Suppressor macrophage treated with lipopolysaccharide for 4 hours (primary cell): Measurements from ENCODE around the gene NOS3.

Source experiments
- DNase-seq: peaks from one replicate; pipeline ENCODE4 v3.0.0-alpha.2; 2020

The NOS3 gene

DNA sequence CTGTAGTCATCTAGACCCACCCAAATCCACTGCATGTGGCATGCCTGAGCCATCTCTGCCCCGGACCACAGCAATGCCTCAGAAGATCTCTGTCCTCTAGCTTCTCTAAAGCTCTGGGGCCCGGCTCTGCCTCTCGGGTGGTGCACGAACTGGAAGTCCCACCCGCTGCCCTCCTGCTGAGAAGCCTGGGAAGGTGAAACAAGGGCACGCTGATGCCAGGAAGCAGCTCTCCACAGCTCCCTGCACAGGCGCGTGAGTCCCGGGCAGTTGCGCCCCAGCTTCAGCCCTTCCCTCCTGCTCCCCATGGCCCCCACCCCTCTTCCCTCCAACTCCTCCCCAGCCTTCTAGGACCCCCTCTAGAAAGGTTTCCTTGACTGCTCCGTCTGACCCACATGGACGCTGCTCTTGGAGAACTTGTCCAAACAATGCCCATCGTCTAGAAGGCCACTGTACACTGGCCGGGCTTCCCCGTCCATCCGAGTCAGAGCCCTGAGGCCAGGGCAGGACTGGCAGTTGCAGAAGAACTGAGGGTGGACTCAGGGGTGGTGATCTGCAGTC lies 25.5 kb upstream of the NOS3 start:
- DNase-seq = no peak

GRCh38 chr7:150966002-150966401 lies 24.8 kb upstream of the NOS3 start:
- DNase-seq = no peak

- DNase-seq = no peak
Observed at GRCh38 chr7:150967349-150967748, 23.5 kb upstream of the NOS3 start.

DNA sequence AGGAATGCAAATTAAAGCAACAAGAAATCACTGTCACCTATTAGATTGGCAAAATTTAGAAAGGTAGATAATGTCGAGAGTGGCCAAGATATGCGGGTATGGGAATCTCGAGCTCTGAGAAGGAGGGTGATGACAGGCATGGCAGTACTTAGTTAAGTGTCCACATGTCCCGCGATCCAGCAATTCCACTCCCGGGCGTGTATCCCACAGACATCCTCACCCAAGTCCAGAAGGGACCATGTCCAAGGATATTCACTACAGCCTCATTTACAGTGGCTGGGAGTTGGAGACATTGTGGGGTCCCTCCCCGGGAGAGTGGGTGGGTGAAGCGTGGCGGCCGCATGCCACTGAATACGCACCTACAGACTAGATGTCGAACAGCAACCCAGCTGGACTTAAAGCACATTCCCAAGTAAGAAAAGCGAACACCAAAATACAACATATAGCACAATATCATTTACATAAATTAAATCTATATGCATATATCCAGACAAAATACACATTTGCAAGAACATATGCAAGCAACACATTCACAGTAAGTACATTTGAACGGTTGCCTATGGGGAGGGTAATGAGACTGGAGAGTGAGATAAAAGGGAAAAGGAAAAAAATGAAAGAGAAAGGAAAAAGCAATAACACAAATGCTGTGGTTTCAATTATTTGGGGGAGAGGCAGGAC lies 22.6 kb upstream of the NOS3 start:
- DNase-seq = no peak

DNA sequence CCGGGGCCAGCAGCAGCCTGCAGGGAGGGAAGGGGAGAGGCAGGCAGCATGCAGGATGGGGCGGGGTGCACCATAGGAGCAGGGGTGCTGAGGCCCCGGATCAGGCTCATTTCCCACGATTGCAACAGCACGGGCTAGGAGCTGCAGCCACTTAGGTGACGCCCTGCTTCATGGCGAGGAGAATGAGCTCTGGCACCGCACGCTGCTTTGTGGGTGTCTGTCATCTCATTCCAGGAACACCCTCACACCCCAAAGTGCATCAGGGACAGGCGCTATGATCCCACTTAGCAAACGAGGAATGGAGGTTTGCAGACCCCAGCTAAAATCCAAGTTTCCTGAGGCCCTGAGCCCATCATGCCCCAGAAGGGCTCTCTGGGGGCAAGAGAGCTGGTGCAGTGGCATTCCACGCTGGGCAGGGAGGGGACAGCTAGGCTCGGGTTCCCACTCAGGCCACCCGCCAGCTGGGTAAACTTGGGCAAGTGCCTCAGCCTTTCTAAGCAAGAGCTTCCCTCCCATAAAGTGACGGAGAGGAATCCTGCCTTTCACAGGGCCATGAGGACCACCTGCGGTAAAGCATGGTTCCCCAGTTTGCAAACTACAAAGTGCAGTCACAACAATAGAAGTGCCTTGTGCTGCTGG lies 22.0 kb upstream of the NOS3 start:
- no peak for DNase-seq

DNA sequence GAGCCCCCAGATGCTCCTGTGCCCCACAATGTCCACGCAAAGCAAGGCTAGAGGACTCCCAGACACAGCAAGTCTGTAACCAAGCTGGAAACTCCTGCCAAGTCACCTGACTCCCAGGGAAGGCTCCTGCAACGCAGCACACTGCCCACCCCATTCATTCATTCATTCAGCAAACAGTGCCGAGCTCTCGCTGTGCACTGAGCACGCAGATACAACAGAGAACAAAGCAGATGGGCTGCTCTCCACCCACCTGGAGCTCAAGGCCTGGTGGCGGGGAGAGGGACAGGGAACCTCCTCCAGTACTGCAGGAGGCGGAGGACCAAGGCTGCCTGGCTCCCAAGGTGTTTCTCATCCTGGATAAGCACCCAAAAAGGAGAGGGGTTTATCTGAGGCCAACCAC lies 21.3 kb upstream of the NOS3 start:
- no peak for DNase-seq

- no peak for DNase-seq
Observed at GRCh38 chr7:150970424-150970823, 20.4 kb upstream of the NOS3 start.

DNA sequence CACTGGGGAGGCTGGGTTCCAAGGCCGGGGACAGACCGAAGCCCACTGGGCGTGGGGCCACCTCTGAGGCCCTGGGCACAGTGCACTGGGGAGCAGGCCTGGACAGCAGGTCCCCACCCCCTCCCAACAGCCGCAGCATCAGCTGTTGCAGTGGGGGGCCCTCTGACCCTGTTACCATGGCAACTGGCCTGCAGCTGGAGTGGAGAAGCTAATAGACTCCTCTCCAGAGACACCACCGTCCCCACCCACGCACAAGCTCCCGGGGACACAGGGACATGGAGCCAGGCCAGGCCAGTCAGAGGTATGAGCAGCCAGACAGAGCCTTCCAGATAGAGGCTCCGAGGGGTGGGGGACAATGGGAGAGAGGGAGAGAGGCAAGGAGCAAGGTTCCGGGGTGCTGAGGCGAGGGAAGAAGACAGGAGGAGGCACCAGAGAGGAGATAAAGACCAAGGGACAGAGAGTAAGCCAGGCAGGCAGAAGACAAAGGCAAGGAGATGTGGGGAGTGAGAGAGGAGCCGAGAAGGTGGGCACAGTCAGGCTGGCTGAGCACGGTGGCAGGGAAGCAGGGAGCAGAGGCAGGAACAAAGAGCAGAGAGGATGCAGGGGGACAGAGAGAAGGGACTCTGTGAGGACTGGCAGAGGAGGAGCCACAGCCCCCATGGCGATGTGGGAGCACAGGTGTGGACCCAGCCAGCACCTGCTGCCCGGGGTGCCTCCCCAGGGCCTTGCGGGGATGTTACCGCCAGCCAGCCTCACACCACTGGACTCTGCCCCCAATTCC lies 19.4 kb upstream of the NOS3 start:
- DNase-seq = no peak

GRCh38 chr7:150972023-150972468 lies 18.8 kb upstream of the NOS3 start:
- no peak for DNase-seq

DNA sequence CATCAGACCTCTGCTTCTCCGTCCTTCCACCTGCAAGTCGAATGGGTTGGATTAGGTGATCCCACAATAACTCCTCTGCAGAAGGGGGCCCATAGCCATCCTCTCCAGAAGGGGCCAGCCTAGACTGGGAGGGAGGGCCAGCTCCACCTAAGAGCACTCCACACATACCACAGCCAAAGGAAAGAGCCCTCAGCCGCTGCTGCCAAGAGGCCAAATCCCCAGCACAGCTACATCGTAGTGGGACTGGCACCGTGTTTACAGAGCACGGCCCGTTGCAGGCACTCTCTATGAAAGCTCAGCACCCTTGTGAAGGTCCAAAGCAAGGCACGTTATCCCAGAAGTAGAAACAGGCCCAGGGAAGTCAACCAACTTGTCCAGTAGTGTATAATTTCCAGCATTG lies 18.1 kb upstream of the NOS3 start:
- no peak for DNase-seq

DNA sequence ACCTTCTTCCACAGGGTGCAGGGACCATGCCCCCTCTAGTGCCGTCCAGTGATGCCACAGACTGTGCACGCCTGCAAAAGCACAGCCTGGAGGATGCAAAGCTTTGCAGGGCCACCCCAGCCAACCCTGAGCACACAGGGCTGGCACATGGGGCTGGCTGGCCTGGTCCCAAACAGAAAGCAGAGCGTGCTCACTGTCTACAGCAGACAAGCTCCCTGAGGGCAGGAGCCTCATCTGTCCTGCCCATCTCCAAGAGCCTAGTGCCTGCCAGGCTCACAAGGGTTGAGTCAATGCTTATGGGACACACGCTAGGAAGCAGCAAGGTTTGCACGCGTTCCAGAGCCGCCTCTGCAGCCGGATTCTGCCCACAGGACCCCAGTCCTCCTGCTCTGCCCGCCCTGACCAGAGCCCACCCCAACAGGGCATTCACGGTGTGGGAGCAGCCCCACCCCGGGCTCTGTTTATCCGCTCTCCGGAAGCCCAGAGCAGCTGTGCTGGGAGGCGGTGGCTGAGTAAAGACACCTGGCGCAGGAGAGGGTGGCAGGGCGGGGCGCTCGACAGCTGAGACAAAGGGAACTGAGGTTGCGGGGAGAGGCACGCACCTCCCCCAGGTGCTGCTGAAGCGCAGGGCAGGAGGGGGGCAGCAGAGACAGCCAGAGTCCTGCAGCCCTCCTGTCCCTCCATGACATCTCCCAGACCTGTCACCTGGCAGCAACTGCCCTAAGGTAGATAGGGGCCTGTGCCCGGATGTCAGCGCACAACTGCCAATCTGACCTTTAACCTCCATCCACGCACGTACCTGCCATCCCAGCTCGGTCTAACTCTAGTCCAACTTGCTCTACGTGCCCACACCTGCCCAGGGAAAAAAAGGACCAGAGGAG lies 17.0 kb upstream of the NOS3 start:
- DNase-seq = no peak

- no peak for DNase-seq
Observed at GRCh38 chr7:150974468-150975391, 16.1 kb upstream of the NOS3 start.

- no peak for DNase-seq
Observed at GRCh38 chr7:150975536-150976319, 15.1 kb upstream of the NOS3 start.

DNA sequence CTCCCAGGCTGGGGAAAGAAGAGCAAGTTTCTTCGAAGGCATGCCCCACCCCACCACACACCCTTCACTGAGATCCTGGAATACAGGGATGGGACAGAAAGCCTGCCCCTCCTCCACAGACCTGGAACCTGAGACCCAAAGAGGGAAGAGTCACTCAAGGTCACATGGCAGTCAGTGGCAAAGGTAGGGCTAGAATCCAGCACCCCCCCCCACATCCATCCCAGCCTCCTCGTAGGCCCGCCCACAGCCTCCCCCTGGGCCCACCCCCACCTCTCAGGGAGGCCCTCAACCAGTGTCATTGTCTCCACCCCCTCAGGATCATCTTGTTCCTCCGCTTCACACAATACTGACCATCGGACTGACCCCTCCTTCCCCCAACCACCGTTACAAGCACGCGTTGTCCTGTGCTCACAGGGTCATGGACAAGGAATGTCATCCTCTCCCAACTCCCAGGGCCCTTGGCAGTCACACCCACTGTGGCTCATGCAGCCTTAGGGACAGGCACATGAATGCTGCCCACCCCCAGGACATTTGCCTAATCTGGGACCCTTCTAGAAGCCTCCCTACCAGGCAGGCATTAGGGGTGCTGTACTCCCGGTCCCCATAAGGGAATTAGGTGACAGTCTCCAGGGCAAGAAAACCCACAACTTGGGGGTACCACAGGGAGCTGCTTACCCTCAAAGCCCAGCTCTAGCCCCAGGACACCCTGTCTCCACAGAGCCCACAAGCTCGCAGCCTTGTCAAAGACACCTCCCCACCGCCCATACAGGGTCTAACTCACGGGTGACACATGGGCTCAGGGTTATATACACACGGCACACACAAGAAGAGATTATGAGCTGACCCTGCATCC lies 14.1 kb upstream of the NOS3 start:
- no peak for DNase-seq

GRCh38 chr7:150977382-150978125 lies 13.3 kb upstream of the NOS3 start:
- no peak for DNase-seq

DNA sequence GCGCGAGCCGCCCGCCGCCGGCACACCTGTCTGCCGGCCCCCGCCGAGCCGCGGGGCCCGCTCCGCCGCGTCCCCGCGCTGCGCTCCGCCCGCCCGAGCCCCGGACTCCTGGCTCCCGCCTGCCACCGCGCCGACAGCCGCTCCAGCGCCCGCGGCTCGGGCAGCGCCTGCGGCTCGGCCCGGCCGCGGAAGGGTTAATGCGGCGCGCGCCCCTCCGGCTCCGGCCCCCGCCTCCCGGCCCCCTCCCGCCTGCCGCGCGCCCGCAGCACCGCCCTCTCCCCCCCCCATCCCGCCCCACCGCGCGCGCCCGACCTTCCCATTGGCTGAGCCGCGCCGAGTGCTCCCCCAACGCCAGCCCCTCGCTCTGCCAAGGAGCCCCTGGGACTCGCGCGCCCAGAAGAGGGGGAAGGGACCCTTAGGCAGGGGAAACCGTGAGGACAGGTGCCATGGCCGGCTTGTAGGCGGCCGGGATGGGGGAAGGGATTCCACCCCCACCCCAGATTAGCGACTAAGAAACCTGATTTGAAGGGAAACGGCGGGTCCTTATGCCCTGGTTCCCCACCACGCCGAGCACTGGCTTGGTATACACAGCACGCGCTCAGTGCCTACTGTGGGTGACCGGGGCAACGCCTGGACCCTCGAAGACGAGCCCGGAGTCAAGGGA lies 12.6 kb upstream of the NOS3 start, which contains the start of gene KCNH2:
KCNH2 (minus strand) TSS at position 196 of the 664 bp plus-strand sequence. CDS start 408 bp downstream, outside the sequence.
- DNase-seq = no peak

GRCh38 chr7:150979713-150980390 lies 11.0 kb upstream of the NOS3 start:
- DNase-seq = no peak

DNA sequence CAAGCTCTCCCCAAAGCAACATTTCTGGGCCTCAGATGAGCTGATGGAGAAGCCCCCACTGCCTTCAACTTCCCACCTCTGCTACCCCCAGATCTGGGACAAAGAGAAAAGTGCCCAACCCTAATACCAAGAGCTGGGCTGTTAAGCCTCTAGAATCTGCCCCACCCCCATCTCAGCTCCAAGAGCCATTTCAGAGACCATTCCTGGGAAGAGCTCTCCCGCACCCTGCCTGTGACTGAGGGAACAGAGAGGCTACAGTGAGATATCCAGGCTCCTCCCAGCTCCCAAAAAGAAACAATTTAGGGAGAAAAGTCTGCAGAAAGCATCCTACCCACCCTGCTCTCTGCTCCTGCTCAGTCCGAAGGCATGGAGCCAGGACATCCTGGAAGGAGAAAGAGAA lies 10.2 kb upstream of the NOS3 start:
- no peak for DNase-seq
